GM18909 (cell line): ENCODE measurements around the gene MYOG.

Source experiments
- ATAC-seq: cut with Tn5 transposase; IDR thresholded peaks from one replicate; pipeline ENCODE4 v1.9.1; 2021; ENCODE audit warnings: mild to moderate bottlenecking; ENCODE audit not compliant: unreplicated experiment, poor library complexity

The MYOG gene

GRCh38 chr1:203117611-203118575 is 32.1 kb upstream of the MYOG start:
- no peak for ATAC-seq

- ATAC-seq = no peak
These were observed 30.4 kb upstream of the MYOG start for GRCh38 chr1:203116091-203116820.

- no peak for ATAC-seq
These were observed 28.4 kb upstream of the MYOG start for GRCh38 chr1:203114202-203114601.

GRCh38 chr1:203113308-203113707 is 27.5 kb upstream of the MYOG start:
- no peak for ATAC-seq

- no peak for ATAC-seq
These were observed 26.7 kb upstream of the MYOG start for GRCh38 chr1:203112475-203112874.

GRCh38 chr1:203104789-203105390 is 19.1 kb upstream of the MYOG start:
- no peak for ATAC-seq

GRCh38 chr1:203103829-203104495 is 18.1 kb upstream of the MYOG start:
- ATAC-seq = no peak

- no peak for ATAC-seq
These were observed 17.4 kb upstream of the MYOG start for GRCh38 chr1:203103216-203103615.

GRCh38 chr1:203101813-203102634 is 16.2 kb upstream of the MYOG start:
- ATAC-seq = no peak

- no peak for ATAC-seq
These were observed 14.7 kb upstream of the MYOG start for GRCh38 chr1:203100516-203100869.

- no peak for ATAC-seq
These were observed 14.1 kb upstream of the MYOG start for GRCh38 chr1:203099805-203100515.

- no peak for ATAC-seq
These were observed 13.2 kb upstream of the MYOG start for GRCh38 chr1:203098914-203099520.

- ATAC-seq = no peak
These were observed 12.6 kb upstream of the MYOG start for GRCh38 chr1:203098445-203098844.

- ATAC-seq = no peak
These were observed 11.2 kb upstream of the MYOG start for GRCh38 chr1:203097001-203097400.

- no peak for ATAC-seq
These were observed 10.8 kb upstream of the MYOG start for GRCh38 chr1:203096566-203096965.

GRCh38 chr1:203095061-203095690 is 9.4 kb upstream of the MYOG start:
- no peak for ATAC-seq

- ATAC-seq = no peak
These were observed 8.1 kb upstream of the MYOG start for GRCh38 chr1:203093754-203094410.
